GM12878 (cell line): ENCODE data around the gene MZB1. TPM values are rescaled to one million over a fixed set of nuclear protein-coding genes. Genes with fewer than 3 reads are reported as not detected.

ENCODE experiments used
- CHD4 ChIP-seq: fragments of 200-600 bp; sonication (generic); IDR thresholded peaks from 2 replicates; pipeline ENCODE4 v1.6.1; 2016; ENCODE audit warnings: mild to moderate bottlenecking
- HCFC1 ChIP-seq: fragments of 150-350 bp; IDR thresholded peaks from 2 replicates; pipeline ENCODE4 v1.6.1; 2014; ENCODE audit warnings: low read length
- KDM1A ChIP-seq: fragments of 200-600 bp; sonication (generic); IDR thresholded peaks from 2 replicates; pipeline ENCODE4 v1.6.1; 2016; ENCODE audit warnings: borderline replicate concordance
- NBN ChIP-seq: fragments of 450-650 bp; IDR thresholded peaks from 2 replicates; pipeline ENCODE4 v1.6.1; 2016
- NR2C2 ChIP-seq: IDR thresholded peaks from 2 replicates; pipeline ENCODE4 v1.6.1; 2011; ENCODE audit warnings: borderline replicate concordance, low read depth; ENCODE audit not compliant: control insufficient read depth, insufficient read length
- SMAD1 ChIP-seq: fragments of 450-650 bp; IDR thresholded peaks from 2 replicates; pipeline ENCODE4 v1.6.1; 2018; ENCODE audit warnings: mild to moderate bottlenecking, low read depth; ENCODE audit not compliant: partially characterized antibody
- SP1 ChIP-seq: IDR thresholded peaks from one replicate; pipeline ENCODE4 v1.6.1; 2011; ENCODE audit warnings: low read depth, low read length
- TCF3 ChIP-seq: IDR thresholded peaks from 2 replicates; pipeline ENCODE4 v1.6.1; 2012; ENCODE audit warnings: low read depth, mild to moderate bottlenecking, low read length, borderline replicate concordance; ENCODE audit not compliant: insufficient read depth
- WRNIP1 ChIP-seq: IDR thresholded peaks from 2 replicates; pipeline ENCODE4 v1.6.1; 2011; ENCODE audit warnings: low read depth, low read length, improper control_type of control experiment, borderline replicate concordance
- YY1 ChIP-seq: IDR thresholded peaks from 2 replicates; pipeline ENCODE4 v1.6.1; 2011; ENCODE audit warnings: low read depth, mild to moderate bottlenecking, low read length
- polyA plus RNA-seq, 11 experiments: library from polyadenylated mRNA; depleted of rRNA in 4 of 11; unstranded in 6 of 11; stranded (reverse) in 5 of 11; fragments of >200 nt; fragmentation: Nextera tagmentation in 4 of 11; fragmentation: Illumina TruSeq in 1 of 11; extraction: Ambion mirVana in 4 of 11; extraction: Trizol in 1 of 11; gene quantifications; 1 replicate in 1 of 11; 2 replicates in 10 of 11; pipeline versions ENCODE4 v1.2.1 to v1.2.3, GENCODE V29; 2011 to 2016; ENCODE audit warnings: inconsistent platforms in 2 of 11, missing spikeins in 2 of 11, low read depth in 1 of 11
- total RNA-seq, 4 experiments: library from RNA; depleted of rRNA in 3 of 4; stranded (reverse); fragments of >200 nt in 3 of 4; fragmentation: Illumina TruSeq in 1 of 4; extraction: Trizol in 1 of 4; gene quantifications; 2 replicates each; pipeline versions ENCODE4 v1.2.1 to v1.2.3, GENCODE V29; 2013 to 2021
- TF ChIP-seq, protein P1 (sequence below): fragments of 150-350 bp; IDR thresholded peaks from 2 replicates; pipeline ENCODE4 v1.6.1; 2016; ENCODE audit warnings: low read depth, low read length
- TF ChIP-seq, protein P2 (sequence below): IDR thresholded peaks from 2 replicates; pipeline ENCODE4 v1.6.1; 2012; ENCODE audit warnings: low read depth, low read length, improper control_type of control experiment
- TF ChIP-seq, protein P3 (sequence below): fragments of 450-650 bp; IDR thresholded peaks from 2 replicates; pipeline ENCODE4 v1.6.1; 2017; ENCODE audit warnings: low read depth, mild to moderate bottlenecking, moderate library complexity

The MZB1 gene
- total and polyA plus RNA-seq, 10 of the 15 experiments (the other 5 are each of a cell fraction or from before 2014, with no cell fraction given), result 19.3 to 406 (median 188) TPM

DNA sequence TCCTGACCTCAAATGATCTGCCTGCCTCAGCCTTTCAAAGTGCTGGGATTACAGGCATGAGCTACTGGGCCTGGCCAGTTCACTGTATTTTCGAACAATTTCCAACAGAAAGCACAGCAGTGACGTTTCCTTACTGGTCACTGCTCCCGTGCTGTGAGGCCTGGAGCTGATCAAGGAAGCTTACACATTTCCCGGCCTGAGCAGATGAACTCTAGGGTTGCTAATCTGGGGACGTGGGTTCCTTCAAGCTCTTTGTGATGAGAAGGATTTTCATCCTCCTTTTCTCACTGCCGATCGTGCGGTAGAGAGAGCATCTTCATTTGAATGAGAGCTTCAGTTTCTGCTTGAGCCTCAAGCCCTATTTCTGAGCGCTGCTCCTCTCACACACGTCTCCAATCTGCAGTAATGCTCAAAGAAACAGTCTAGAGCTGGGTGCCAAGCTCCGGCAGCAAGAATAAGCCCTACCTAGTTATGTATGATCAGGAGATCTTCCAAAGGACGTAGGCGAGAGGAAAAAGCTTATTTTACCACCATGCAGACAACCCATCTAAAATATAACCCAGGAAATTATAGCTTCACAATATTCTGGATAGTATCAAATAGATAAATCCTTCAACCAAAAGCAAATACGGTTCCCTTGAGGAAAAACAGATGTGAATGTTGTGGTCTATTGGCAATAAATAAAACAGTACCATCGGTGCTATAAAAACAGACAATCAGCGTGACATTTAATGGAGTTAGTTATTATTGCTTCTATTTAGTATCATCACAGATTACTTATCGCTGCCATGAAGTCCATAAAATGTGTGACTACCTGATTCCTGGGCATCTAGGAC is 21.5 kb upstream of the MZB1 start (continued):
- TF ChIP-seq, protein P1, sequence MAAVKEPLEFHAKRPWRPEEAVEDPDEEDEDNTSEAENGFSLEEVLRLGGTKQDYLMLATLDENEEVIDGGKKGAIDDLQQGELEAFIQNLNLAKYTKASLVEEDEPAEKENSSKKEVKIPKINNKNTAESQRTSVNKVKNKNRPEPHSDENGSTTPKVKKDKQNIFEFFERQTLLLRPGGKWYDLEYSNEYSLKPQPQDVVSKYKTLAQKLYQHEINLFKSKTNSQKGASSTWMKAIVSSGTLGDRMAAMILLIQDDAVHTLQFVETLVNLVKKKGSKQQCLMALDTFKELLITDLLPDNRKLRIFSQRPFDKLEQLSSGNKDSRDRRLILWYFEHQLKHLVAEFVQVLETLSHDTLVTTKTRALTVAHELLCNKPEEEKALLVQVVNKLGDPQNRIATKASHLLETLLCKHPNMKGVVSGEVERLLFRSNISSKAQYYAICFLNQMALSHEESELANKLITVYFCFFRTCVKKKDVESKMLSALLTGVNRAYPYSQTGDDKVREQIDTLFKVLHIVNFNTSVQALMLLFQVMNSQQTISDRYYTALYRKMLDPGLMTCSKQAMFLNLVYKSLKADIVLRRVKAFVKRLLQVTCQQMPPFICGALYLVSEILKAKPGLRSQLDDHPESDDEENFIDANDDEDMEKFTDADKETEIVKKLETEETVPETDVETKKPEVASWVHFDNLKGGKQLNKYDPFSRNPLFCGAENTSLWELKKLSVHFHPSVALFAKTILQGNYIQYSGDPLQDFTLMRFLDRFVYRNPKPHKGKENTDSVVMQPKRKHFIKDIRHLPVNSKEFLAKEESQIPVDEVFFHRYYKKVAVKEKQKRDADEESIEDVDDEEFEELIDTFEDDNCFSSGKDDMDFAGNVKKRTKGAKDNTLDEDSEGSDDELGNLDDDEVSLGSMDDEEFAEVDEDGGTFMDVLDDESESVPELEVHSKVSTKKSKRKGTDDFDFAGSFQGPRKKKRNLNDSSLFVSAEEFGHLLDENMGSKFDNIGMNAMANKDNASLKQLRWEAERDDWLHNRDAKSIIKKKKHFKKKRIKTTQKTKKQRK, result no peak
- TF ChIP-seq, protein P2, sequence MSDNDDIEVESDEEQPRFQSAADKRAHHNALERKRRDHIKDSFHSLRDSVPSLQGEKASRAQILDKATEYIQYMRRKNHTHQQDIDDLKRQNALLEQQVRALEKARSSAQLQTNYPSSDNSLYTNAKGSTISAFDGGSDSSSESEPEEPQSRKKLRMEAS, result no peak
- TF ChIP-seq NR2C2, result no peak
- TF ChIP-seq, protein P3, sequence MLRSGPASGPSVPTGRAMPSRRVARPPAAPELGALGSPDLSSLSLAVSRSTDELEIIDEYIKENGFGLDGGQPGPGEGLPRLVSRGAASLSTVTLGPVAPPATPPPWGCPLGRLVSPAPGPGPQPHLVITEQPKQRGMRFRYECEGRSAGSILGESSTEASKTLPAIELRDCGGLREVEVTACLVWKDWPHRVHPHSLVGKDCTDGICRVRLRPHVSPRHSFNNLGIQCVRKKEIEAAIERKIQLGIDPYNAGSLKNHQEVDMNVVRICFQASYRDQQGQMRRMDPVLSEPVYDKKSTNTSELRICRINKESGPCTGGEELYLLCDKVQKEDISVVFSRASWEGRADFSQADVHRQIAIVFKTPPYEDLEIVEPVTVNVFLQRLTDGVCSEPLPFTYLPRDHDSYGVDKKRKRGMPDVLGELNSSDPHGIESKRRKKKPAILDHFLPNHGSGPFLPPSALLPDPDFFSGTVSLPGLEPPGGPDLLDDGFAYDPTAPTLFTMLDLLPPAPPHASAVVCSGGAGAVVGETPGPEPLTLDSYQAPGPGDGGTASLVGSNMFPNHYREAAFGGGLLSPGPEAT, result no peak
- TF ChIP-seq HCFC1, result no peak
- TF ChIP-seq TCF3, result no peak
- TF ChIP-seq NBN, result no peak
- no peak for TF ChIP-seq SMAD1
- TF ChIP-seq SP1, result no peak
- no peak for TF ChIP-seq CHD4
- TF ChIP-seq WRNIP1, result no peak
- TF ChIP-seq KDM1A, result no peak
- no peak for TF ChIP-seq YY1
